Activated CD4-positive, alpha-beta memory T cell treated with anti-CD3 and anti-CD28 coated beads, Interleukin-2, amount 10 ng/mL, durations not matched to agents 7 days and 5 days (primary cell): ENCODE results near the gene DMBT1. TPM values are rescaled to one million over a fixed set of nuclear protein-coding genes. Genes with fewer than 3 reads are reported as not detected.

Source experiments
- CTCF ChIA-PET: fragments of 350-600 bp; sonication (Branson Sonifier 250); formaldehyde crosslinking; loops from one replicate; lab custom pipeline; 2021; ENCODE audit warnings: antibody characterized with exemption, inconsistent platforms; lab: Charles Lee
- POLR2A ChIA-PET: fragments of 350-600 bp; sonication (Branson Sonifier 250); formaldehyde crosslinking; loops from one replicate; lab custom pipeline; 2021; ENCODE audit warnings: antibody characterized with exemption; lab: Charles Lee
- DNase-seq: peaks from one replicate; pipeline ENCODE4 v3.0.0-alpha.2; 2020
- H3K27ac Mint-ChIP-seq: one replicate; pipeline ENCODE4 v1.8.0; 2021; ENCODE audit warnings: mild to moderate bottlenecking, mixed read lengths
- H3K27me3 Mint-ChIP-seq: one replicate; pipeline ENCODE4 v1.8.0; 2021; ENCODE audit warnings: mixed read lengths
- H3K36me3 Mint-ChIP-seq: one replicate; pipeline ENCODE4 v1.8.0; 2021; ENCODE audit warnings: low read depth, mixed read lengths
- H3K4me1 Mint-ChIP-seq: one replicate; pipeline ENCODE4 v1.8.0; 2021; ENCODE audit warnings: mixed read lengths
- H3K4me3 Mint-ChIP-seq: one replicate; pipeline ENCODE4 v1.8.0; 2021; ENCODE audit warnings: mild to moderate bottlenecking, mixed read lengths
- H3K9me3 Mint-ChIP-seq: one replicate; pipeline ENCODE4 v1.8.0; 2021; ENCODE audit warnings: mixed read lengths
- total RNA-seq, 2 experiments: library from RNA; stranded (reverse); gene quantifications; one replicate each; pipeline ENCODE4 v1.2.3, GENCODE V29; 2021

DMBT1 gene
- total RNA-seq, 2 experiments from 2014 or later = 0.05 TPM; not detected in 1

- ChIA-PET CTCF (interaction anchor here (0.6 to 2.5 kb wide), 2 partner anchors 15 to 371 kb away, joined by 3 to 8 read pairs; no protein-coding TSS in a partner anchor), POLR2A (interaction anchor here (1.3 kb wide), 1 partner anchor 13 kb away, joined by 3 read pairs; no protein-coding TSS in a partner anchor)
- Mint-ChIP-seq H3K27me3 (no peaks in the 10 kb centered on the region), H3K4me3 (no peak overlapping the region), H3K9me3 (no peaks in the 10 kb centered on the region), H3K27ac (no peak overlapping the region), H3K4me1 (peaks cover 8% of the 10 kb centered on the region), H3K36me3 (no peaks in the 10 kb centered on the region)
- no peak for DNase-seq
Observed at GRCh38 chr10:122550983-122551382, 9.6 kb upstream of the DMBT1 start.

GRCh38 chr10:122551450-122551849 is 9.1 kb upstream of the DMBT1 start:
- no peak overlapping the region for H3K27ac Mint-ChIP-seq
- H3K4me1 Mint-ChIP-seq = peaks cover 8% of the 10 kb centered on the region
- no peaks in the 10 kb centered on the region for H3K27me3 Mint-ChIP-seq
- no peaks in the 10 kb centered on the region for H3K9me3 Mint-ChIP-seq
- POLR2A ChIA-PET = interaction anchor here (1.3 kb wide), 1 partner anchor 14 kb away, joined by 3 read pairs; no protein-coding TSS in a partner anchor
- H3K36me3 Mint-ChIP-seq = no peaks in the 10 kb centered on the region
- peak; percentile 31 for DNase-seq
- no peak overlapping the region for H3K4me3 Mint-ChIP-seq
- CTCF ChIA-PET = interaction anchor here (0.6 to 2.5 kb wide), 2 partner anchors 15 to 371 kb away, joined by 3 to 8 read pairs; no protein-coding TSS in a partner anchor

DNA sequence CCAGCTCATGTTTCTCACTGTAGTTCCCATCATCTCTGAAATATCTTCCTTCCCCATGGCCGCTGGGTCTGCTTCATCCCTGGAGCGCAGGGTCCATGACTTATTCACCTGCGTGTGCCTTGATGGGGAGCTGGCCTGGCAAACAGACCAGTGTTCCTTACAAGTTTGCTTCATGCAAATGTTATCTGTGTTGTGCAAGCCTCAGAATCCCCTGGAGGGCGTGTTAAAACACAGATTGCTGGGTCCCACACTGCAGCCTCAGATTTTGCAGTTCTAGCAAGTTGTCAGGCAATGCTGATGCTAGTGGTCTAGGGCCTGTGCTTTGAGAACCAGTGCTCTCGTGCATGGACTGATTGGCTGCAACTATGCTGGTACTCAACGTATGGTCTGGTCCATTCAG is 7.2 kb upstream of the DMBT1 start:
- H3K4me1 Mint-ChIP-seq = peaks cover 12% of the 10 kb centered on the region

DNA sequence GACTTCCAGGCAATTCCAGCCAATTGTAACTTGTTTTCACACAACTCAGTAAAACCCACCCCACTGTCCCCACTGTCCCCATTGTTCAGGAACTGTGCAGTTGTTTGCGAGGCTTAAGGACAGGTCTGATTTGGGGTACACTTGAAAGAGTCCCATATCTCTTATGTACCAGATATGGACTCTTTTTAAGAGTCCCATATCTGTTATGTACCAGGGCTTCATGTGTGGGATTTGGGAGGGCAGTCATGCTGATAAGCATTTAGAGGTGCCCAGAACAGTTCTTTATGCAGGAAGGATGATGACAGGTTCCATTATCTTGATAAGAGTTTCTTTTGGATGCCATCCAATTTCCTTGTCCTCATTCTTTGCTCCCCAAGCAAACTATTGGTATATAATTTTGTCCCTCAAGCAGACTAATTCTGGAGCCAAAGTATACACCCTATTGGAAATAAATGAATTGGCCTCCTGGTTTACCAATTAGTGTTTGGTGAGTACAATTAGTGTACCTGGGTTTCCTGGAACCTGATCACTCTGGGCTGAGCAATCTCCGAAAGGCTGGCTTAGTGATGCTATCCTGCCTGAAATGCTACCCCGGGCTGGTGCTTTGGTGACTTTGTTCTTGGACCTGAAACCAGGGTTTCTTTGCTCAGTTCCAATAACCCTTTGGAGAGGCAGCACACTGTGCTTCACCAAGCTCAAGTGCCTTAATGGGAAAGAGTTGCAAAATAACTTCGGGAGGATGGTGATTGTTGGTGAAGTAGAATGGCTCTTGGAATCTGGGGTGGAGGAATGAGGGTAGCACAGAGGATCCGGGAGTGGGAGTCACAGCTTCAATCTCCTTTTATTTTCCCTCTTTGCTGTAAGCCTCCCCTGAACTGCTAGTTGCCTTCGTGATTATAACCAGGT is 6.2 kb upstream of the DMBT1 start:
- no peak overlapping the region for H3K27ac Mint-ChIP-seq
- no peaks in the 10 kb centered on the region for H3K9me3 Mint-ChIP-seq
- no peaks in the 10 kb centered on the region for H3K36me3 Mint-ChIP-seq
- no peaks in the 10 kb centered on the region for H3K27me3 Mint-ChIP-seq
- peaks cover 23% of the 10 kb centered on the region for H3K4me1 Mint-ChIP-seq
- DNase-seq = no peak
- ChIA-PET CTCF (interaction anchor here (1.1 kb wide), 1 partner anchor 11 kb away, joined by 3 read pairs; no protein-coding TSS in a partner anchor), POLR2A (no interaction called here)
- H3K4me3 Mint-ChIP-seq = no peak overlapping the region

More for the DNA sequence above, 7.2 kb upstream of the DMBT1 start:
- Mint-ChIP-seq H3K9me3 (no peaks in the 10 kb centered on the region), H3K27ac (no peak overlapping the region), H3K4me3 (no peak overlapping the region), H3K36me3 (no peaks in the 10 kb centered on the region), H3K27me3 (no peaks in the 10 kb centered on the region)
- ChIA-PET CTCF (no interaction called here), POLR2A (no interaction called here)
- DNase-seq = no peak

DNA sequence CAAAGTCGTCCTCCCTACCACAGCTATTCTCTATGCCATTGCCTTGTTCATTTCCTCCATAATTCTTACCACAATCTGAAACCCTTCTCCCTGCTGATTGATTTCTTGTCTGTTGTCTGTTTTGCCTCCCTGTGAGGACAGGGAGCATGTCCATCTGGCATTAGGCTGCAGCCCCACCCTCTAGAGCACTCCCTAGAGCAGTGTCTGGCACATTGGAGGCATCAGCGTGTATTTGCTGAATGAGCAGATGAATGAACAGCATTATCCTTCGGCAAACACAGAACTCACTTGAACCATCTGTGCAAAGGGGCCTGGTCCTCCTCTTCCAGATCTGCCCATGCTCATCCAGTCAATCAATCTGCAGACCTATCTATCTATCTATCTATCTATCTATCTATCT is 5.1 kb upstream of the DMBT1 start:
- ChIA-PET CTCF (interaction anchor here (1.1 kb wide), 1 partner anchor 10 kb away, joined by 3 read pairs; no protein-coding TSS in a partner anchor), POLR2A (no interaction called here)
- no peak overlapping the region for H3K27ac Mint-ChIP-seq
- H3K4me3 Mint-ChIP-seq = no peak overlapping the region
- no peaks in the 10 kb centered on the region for H3K36me3 Mint-ChIP-seq
- no peaks in the 10 kb centered on the region for H3K9me3 Mint-ChIP-seq
- peaks cover 25% of the 10 kb centered on the region for H3K4me1 Mint-ChIP-seq
- peaks cover 6% of the 10 kb centered on the region for H3K27me3 Mint-ChIP-seq
- DNase-seq = no peak

DNA sequence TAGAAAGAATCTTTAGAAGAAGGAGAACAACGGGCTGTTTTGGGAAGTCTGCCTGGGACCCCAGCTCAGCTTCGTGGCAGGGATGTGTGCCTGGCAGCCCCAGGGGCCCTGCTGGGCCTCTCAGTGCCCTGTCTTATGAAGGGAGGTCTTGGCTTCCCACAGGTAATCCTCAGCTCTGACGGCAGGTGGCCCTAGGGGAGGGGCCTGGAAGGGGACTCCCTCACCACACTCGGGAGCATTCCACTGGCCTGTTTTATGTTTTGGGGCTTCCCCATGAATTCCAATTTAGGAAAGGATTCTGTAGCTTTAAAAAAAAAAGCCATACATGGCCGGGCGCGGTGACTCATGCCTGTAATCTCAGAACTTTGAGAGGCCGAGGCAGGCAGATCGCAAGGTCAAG is 3.0 kb upstream of the DMBT1 start:
- H3K27me3 Mint-ChIP-seq = peaks cover 24% of the 10 kb centered on the region
- peaks cover 18% of the 10 kb centered on the region for H3K4me1 Mint-ChIP-seq
- no peak for DNase-seq
- ChIA-PET CTCF (no interaction called here), POLR2A (interaction anchor here (0.7 kb wide), 1 partner anchor 41 kb away, joined by 3 read pairs; no protein-coding TSS in a partner anchor)
- H3K4me3 Mint-ChIP-seq = no peak overlapping the region
- no peaks in the 10 kb centered on the region for H3K9me3 Mint-ChIP-seq
- H3K27ac Mint-ChIP-seq = no peak overlapping the region
- no peaks in the 10 kb centered on the region for H3K36me3 Mint-ChIP-seq

DNA sequence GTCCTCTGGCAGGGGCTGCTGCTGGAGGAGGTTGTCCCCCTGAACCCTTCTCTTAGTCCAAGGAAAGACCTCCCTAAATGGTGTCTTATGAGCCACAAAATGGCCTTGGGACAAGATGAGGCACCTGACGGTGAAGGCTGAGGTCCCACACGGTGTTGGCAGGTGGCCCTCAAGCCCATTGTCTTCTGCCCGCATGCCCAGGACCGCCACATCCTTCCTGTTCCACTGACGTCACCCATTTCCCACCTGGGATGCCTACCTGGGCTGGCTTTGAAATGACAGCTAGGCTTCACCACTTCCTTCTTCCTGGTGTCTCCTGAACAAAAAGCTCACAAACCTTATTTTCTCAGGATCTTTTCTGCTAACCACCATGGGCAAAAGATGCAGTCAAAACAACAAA is 2.1 kb upstream of the DMBT1 start:
- ChIA-PET POLR2A (interaction anchor here (0.7 to 1.0 kb wide), 2 partner anchors 42 to 43 kb away, joined by 3 read pairs; no protein-coding TSS in a partner anchor), CTCF (interaction anchor here (1.0 to 1.1 kb wide), 2 partner anchors 10 to 260 kb away, joined by 3 read pairs; no protein-coding TSS in a partner anchor)
- Mint-ChIP-seq H3K9me3 (no peaks in the 10 kb centered on the region), H3K27me3 (peaks cover 31% of the 10 kb centered on the region), H3K27ac (no peak overlapping the region), H3K4me3 (no peak overlapping the region), H3K36me3 (no peaks in the 10 kb centered on the region), H3K4me1 (peaks cover 18% of the 10 kb centered on the region)
- no peak for DNase-seq

DNA sequence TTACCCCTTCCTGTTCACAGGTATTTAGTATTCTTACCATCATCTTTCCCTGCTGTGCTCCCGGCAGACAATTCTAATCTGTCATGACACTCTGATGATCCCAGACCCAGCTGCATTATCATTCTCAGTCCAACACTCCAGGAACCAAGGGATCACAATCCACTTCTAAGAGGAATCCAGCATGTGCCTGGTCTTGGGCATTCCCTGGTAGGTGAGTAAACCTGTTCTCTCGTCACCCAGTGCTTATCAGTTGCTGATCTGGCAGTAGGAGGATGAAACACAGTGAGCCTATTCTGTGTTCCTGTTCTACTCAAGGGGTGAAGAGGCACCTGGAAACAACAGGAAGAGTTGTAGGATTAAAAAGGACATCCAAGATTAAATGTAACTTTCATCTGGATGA is 1.3 kb upstream of the DMBT1 start:
- no peak overlapping the region for H3K27ac Mint-ChIP-seq
- no peaks in the 10 kb centered on the region for H3K36me3 Mint-ChIP-seq
- H3K4me1 Mint-ChIP-seq = peaks cover 18% of the 10 kb centered on the region
- ChIA-PET CTCF (interaction anchor here (1.0 to 1.1 kb wide), 2 partner anchors 11 to 261 kb away, joined by 3 read pairs; no protein-coding TSS in a partner anchor), POLR2A (interaction anchor here (1.0 kb wide), 1 partner anchor 44 kb away, joined by 3 read pairs; no protein-coding TSS in a partner anchor)
- H3K4me3 Mint-ChIP-seq = no peak overlapping the region
- DNase-seq = no peak
- H3K27me3 Mint-ChIP-seq = peaks cover 36% of the 10 kb centered on the region
- no peaks in the 10 kb centered on the region for H3K9me3 Mint-ChIP-seq

- Mint-ChIP-seq H3K27ac (no peak overlapping the region), H3K9me3 (no peaks in the 10 kb centered on the region), H3K4me3 (no peak overlapping the region), H3K4me1 (peaks cover 24% of the 10 kb centered on the region), H3K36me3 (no peaks in the 10 kb centered on the region), H3K27me3 (peaks cover 48% of the 10 kb centered on the region)
- DNase-seq = no peak
- ChIA-PET POLR2A (no interaction called here), CTCF (no interaction called here)
Observed at GRCh38 chr10:122561212-122561611, 658 bp downstream of the DMBT1 start.

DNA sequence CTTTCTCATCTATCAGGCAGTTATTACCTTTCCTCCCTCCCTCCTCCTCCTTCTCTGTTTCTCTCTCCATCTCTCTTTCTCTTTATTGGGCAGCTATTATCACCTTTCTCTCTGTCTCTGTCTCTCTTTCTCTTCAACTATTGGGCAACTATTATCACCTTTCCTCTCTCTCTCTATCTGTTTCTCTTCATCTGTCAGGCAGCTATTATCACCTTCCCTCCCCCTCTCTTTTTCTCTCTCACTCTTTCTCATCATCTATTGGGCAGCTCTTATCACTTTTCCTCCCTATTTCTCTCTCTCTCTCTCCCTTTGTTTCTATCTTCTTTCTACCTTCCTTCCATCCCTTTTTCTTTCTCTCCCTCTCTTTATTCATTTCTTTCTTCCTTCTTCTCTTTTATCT is 1.2 kb downstream of the DMBT1 start:
- Mint-ChIP-seq H3K9me3 (no peaks in the 10 kb centered on the region), H3K27me3 (peaks cover 48% of the 10 kb centered on the region), H3K4me3 (no peak overlapping the region), H3K36me3 (no peaks in the 10 kb centered on the region), H3K4me1 (peaks cover 24% of the 10 kb centered on the region), H3K27ac (no peak overlapping the region)
- ChIA-PET POLR2A (no interaction called here), CTCF (no interaction called here)
- DNase-seq = no peak

- H3K4me1 Mint-ChIP-seq = peaks cover 7% of the 10 kb centered on the region
- DNase-seq = no peak
- peaks cover 44% of the 10 kb centered on the region for H3K27me3 Mint-ChIP-seq
- H3K36me3 Mint-ChIP-seq = no peaks in the 10 kb centered on the region
- no peak overlapping the region for H3K27ac Mint-ChIP-seq
- no peaks in the 10 kb centered on the region for H3K9me3 Mint-ChIP-seq
- POLR2A ChIA-PET = no interaction called here
- CTCF ChIA-PET = interaction anchor here (0.7 to 2.6 kb wide), 30 partner anchors 8 to 297 kb away, joined by 3 to 21 read pairs (median 5); no protein-coding TSS in a partner anchor
- no peak overlapping the region for H3K4me3 Mint-ChIP-seq
Observed at GRCh38 chr10:122564980-122565379, 4.4 kb downstream of the DMBT1 start.

- H3K27me3 Mint-ChIP-seq = peaks cover 40% of the 10 kb centered on the region
- POLR2A ChIA-PET = no interaction called here
- peaks cover 7% of the 10 kb centered on the region for H3K4me1 Mint-ChIP-seq
- H3K36me3 Mint-ChIP-seq = no peaks in the 10 kb centered on the region
- peak; percentile 74 for DNase-seq
- CTCF ChIA-PET = interaction anchor here (0.6 to 2.6 kb wide), 31 partner anchors 9 to 298 kb away, joined by 3 to 21 read pairs (median 5); no protein-coding TSS in a partner anchor
- no peak overlapping the region for H3K4me3 Mint-ChIP-seq
- H3K27ac Mint-ChIP-seq = no peak overlapping the region
- no peaks in the 10 kb centered on the region for H3K9me3 Mint-ChIP-seq
Observed at GRCh38 chr10:122565766-122566206, 5.2 kb downstream of the DMBT1 start.

GRCh38 chr10:122566632-122567031 is 6.1 kb downstream of the DMBT1 start:
- H3K27me3 Mint-ChIP-seq = peaks cover 32% of the 10 kb centered on the region
- no peak for DNase-seq
- H3K9me3 Mint-ChIP-seq = no peaks in the 10 kb centered on the region
- H3K27ac Mint-ChIP-seq = no peak overlapping the region
- peaks cover 5% of the 10 kb centered on the region for H3K4me1 Mint-ChIP-seq
- POLR2A ChIA-PET = no interaction called here
- no peaks in the 10 kb centered on the region for H3K36me3 Mint-ChIP-seq
- no peak overlapping the region for H3K4me3 Mint-ChIP-seq
- CTCF ChIA-PET = interaction anchor here (0.6 to 2.6 kb wide), 13 partner anchors 10 to 268 kb away, joined by 3 to 21 read pairs (median 8); no protein-coding TSS in a partner anchor
